K562 (cell line): ENCODE measurements around the gene CEP131. TPM values are rescaled to one million over a fixed set of nuclear protein-coding genes. Genes with fewer than 3 reads are reported as not detected.

ENCODE experiments used
- CTBP1 ChIP-seq: fragments of 450-650 bp; IDR thresholded peaks from 2 replicates; pipeline ENCODE4 v1.6.1; 2016; ENCODE audit warnings: borderline replicate concordance
- EZH2 ChIP-seq: IDR thresholded peaks from 2 replicates; pipeline ENCODE4 v1.6.1; 2012; ENCODE audit warnings: low read depth, mild to moderate bottlenecking, inconsistent platforms, low read length, borderline replicate concordance
- KLF16 ChIP-seq: IDR thresholded peaks from 2 replicates; pipeline ENCODE4 v1.6.1; 2016; ENCODE audit warnings: antibody characterized with exemption
- L3MBTL2 ChIP-seq: fragments of 450-650 bp; IDR thresholded peaks from 2 replicates; pipeline ENCODE4 v1.6.1; 2016; ENCODE audit warnings: mild to moderate bottlenecking, moderate library complexity
- PHTF2 ChIP-seq: fragments of 250-450 bp; sonication (Bioruptor Pico); IDR thresholded peaks from 2 replicates; pipeline ENCODE4 v1.5.0; 2021; ENCODE audit warnings: mild to moderate bottlenecking
- RFX7 ChIP-seq: fragments of 250-450 bp; sonication (Bioruptor Pico); IDR thresholded peaks from 2 replicates; pipeline ENCODE4 v1.5.1; 2021; ENCODE audit warnings: mild to moderate bottlenecking
- SMARCA4 ChIP-seq: fragments of 450-650 bp; IDR thresholded peaks from 2 replicates; pipeline ENCODE4 v1.6.1; 2016
- SMARCB1 ChIP-seq: IDR thresholded peaks from 2 replicates; pipeline ENCODE4 v1.6.1; 2011; ENCODE audit warnings: improper control_type of control experiment, low read depth; ENCODE audit not compliant: insufficient read length
- SMARCE1 ChIP-seq: fragments of 450-650 bp; IDR thresholded peaks from 2 replicates; pipeline ENCODE4 v1.7.1; 2016; ENCODE audit warnings: mild to moderate bottlenecking
- ZNF124 ChIP-seq: sonication (generic); formaldehyde crosslinking; IDR thresholded peaks from 2 replicates; pipeline ENCODE4 v1.8.1; 2022; ENCODE audit warnings: missing genetic modification reagents
- ZNF507 ChIP-seq: conservative IDR thresholded peaks from 2 replicates; pipeline ENCODE4 v1.6.1; 2017; ENCODE audit warnings: missing genetic modification characterization, missing compliant biosample characterization
- polyA plus RNA-seq, 8 experiments: library from polyadenylated mRNA; depleted of rRNA in 4 of 8; stranded (reverse) in 5 of 8; unstranded in 3 of 8; fragments of >200 nt; fragmentation: Nextera tagmentation in 2 of 8; fragmentation: Illumina TruSeq in 1 of 8; extraction: Ambion mirVana in 2 of 8; extraction: Trizol in 1 of 8; gene quantifications; 2 replicates each; pipeline versions ENCODE4 v1.2.1 to v1.2.3, GENCODE V29; 2011 to 2014; ENCODE audit warnings: inconsistent platforms in 1 of 8, missing spikeins in 1 of 8
- total RNA-seq, 7 experiments: library from RNA; depleted of rRNA in 6 of 7; stranded (reverse); fragments of >200 nt in 6 of 7; fragmentation: Illumina TruSeq in 2 of 7; extraction: Trizol in 2 of 7; gene quantifications; 2 replicates each; pipeline versions ENCODE4 v1.2.1 to v1.2.3, GENCODE V29; 2011 to 2021; ENCODE audit warnings: low replicate concordance in 1 of 7
- TF ChIP-seq, protein P1 (sequence below), 2 experiments: fragments of 450-650 bp; formaldehyde crosslinking in 1 of 2; IDR thresholded peaks; 2 replicates each; pipeline versions ENCODE4 v1.4.0 to v1.6.1; 2014 to 2020; ENCODE audit warnings: mild to moderate bottlenecking in 2 of 2, borderline replicate concordance in 1 of 2, low read depth in 1 of 2
- TF ChIP-seq, protein P2 (sequence below): fragments of 450-650 bp; IDR thresholded peaks from 2 replicates; pipeline ENCODE4 v1.6.1; 2017; ENCODE audit warnings: antibody characterized with exemption
- TF ChIP-seq, protein P3 (sequence below): fragments of 250-450 bp; sonication (Bioruptor Pico); IDR thresholded peaks from 2 replicates; pipeline ENCODE4 v1.5.0; 2021
- TF ChIP-seq, protein P4 (sequence below): fragments of 450-650 bp; conservative IDR thresholded peaks from 2 replicates; pipeline ENCODE4 v1.6.1; 2016; ENCODE audit warnings: missing genetic modification characterization, low read depth, mild to moderate bottlenecking, missing compliant biosample characterization, moderate library complexity
- TF ChIP-seq, protein P5 (sequence below): fragments of 250-450 bp; sonication (Bioruptor Pico); IDR thresholded peaks from 2 replicates; pipeline ENCODE4 v1.8.0; 2022; ENCODE audit warnings: inconsistent platforms

CEP131 gene
- total and polyA plus RNA-seq, 9 of the 15 experiments (the other 6 are each of a cell fraction or from before 2014, with no cell fraction given), result 0.24 to 21.2 (median 2.3) TPM

DNA sequence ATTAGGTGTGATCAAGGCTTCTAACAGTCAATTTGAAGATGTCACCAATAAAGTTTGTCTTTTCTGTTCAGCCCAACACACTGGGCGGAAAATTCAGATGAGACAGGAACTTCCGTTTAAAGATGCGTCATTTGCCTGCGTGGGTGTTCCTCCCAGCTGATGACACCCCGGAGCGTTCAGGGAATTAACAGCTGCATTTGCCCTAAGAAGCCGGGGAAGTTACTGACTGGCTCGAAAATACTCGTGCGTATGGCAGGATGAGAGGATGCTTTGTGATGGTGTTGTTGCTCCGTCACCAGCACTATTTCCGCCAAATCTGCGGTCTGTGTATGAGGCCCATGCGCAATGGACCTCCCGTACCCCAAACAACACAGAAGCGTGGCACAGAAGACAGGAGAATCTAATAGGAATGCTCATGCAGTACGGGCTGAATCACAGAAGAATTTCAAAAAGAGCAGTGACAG is 69.4 kb downstream of the CEP131 start (continued):
- peak; percentile 42; the same call in 1 of the 2 replicates for TF ChIP-seq KLF16
- TF ChIP-seq, protein P1, sequence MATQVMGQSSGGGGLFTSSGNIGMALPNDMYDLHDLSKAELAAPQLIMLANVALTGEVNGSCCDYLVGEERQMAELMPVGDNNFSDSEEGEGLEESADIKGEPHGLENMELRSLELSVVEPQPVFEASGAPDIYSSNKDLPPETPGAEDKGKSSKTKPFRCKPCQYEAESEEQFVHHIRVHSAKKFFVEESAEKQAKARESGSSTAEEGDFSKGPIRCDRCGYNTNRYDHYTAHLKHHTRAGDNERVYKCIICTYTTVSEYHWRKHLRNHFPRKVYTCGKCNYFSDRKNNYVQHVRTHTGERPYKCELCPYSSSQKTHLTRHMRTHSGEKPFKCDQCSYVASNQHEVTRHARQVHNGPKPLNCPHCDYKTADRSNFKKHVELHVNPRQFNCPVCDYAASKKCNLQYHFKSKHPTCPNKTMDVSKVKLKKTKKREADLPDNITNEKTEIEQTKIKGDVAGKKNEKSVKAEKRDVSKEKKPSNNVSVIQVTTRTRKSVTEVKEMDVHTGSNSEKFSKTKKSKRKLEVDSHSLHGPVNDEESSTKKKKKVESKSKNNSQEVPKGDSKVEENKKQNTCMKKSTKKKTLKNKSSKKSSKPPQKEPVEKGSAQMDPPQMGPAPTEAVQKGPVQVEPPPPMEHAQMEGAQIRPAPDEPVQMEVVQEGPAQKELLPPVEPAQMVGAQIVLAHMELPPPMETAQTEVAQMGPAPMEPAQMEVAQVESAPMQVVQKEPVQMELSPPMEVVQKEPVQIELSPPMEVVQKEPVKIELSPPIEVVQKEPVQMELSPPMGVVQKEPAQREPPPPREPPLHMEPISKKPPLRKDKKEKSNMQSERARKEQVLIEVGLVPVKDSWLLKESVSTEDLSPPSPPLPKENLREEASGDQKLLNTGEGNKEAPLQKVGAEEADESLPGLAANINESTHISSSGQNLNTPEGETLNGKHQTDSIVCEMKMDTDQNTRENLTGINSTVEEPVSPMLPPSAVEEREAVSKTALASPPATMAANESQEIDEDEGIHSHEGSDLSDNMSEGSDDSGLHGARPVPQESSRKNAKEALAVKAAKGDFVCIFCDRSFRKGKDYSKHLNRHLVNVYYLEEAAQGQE (IDR thresholded peaks at IDR 0.05; ENCODE audit: borderline replicate concordance), result no peak
- TF ChIP-seq, protein P1 (CRISPR knock-in tag; IDR thresholded peaks at IDR 0.05; ENCODE audit: low read depth), result no peak
- no peak for TF ChIP-seq PHTF2 (CRISPR knock-in tag)
- TF ChIP-seq RFX7 (CRISPR knock-in tag), result no peak
- TF ChIP-seq ZNF507, result no peak
- TF ChIP-seq CTBP1, result peak; percentile 79
- peak; percentile 66; the same call in 1 of the 2 replicates for TF ChIP-seq SMARCE1
- TF ChIP-seq, protein P2, sequence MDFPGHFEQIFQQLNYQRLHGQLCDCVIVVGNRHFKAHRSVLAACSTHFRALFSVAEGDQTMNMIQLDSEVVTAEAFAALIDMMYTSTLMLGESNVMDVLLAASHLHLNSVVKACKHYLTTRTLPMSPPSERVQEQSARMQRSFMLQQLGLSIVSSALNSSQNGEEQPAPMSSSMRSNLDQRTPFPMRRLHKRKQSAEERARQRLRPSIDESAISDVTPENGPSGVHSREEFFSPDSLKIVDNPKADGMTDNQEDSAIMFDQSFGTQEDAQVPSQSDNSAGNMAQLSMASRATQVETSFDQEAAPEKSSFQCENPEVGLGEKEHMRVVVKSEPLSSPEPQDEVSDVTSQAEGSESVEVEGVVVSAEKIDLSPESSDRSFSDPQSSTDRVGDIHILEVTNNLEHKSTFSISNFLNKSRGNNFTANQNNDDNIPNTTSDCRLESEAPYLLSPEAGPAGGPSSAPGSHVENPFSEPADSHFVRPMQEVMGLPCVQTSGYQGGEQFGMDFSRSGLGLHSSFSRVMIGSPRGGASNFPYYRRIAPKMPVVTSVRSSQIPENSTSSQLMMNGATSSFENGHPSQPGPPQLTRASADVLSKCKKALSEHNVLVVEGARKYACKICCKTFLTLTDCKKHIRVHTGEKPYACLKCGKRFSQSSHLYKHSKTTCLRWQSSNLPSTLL, result no peak
- TF ChIP-seq, protein P3, sequence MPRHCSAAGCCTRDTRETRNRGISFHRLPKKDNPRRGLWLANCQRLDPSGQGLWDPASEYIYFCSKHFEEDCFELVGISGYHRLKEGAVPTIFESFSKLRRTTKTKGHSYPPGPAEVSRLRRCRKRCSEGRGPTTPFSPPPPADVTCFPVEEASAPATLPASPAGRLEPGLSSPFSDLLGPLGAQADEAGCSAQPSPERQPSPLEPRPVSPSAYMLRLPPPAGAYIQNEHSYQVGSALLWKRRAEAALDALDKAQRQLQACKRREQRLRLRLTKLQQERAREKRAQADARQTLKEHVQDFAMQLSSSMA, result no peak
- TF ChIP-seq, protein P4, sequence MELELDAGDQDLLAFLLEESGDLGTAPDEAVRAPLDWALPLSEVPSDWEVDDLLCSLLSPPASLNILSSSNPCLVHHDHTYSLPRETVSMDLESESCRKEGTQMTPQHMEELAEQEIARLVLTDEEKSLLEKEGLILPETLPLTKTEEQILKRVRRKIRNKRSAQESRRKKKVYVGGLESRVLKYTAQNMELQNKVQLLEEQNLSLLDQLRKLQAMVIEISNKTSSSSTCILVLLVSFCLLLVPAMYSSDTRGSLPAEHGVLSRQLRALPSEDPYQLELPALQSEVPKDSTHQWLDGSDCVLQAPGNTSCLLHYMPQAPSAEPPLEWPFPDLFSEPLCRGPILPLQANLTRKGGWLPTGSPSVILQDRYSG, result no peak
- TF ChIP-seq, protein P5, sequence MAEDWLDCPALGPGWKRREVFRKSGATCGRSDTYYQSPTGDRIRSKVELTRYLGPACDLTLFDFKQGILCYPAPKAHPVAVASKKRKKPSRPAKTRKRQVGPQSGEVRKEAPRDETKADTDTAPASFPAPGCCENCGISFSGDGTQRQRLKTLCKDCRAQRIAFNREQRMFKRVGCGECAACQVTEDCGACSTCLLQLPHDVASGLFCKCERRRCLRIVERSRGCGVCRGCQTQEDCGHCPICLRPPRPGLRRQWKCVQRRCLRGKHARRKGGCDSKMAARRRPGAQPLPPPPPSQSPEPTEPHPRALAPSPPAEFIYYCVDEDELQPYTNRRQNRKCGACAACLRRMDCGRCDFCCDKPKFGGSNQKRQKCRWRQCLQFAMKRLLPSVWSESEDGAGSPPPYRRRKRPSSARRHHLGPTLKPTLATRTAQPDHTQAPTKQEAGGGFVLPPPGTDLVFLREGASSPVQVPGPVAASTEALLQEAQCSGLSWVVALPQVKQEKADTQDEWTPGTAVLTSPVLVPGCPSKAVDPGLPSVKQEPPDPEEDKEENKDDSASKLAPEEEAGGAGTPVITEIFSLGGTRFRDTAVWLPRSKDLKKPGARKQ (CRISPR knock-in tag), result no peak
- no peak for TF ChIP-seq EZH2
- no peak; the same call in 1 of the 2 replicates for TF ChIP-seq SMARCA4
- no peak for TF ChIP-seq SMARCB1
- peak; percentile 69; the same call in 1 of the 2 replicates for TF ChIP-seq L3MBTL2
- TF ChIP-seq ZNF124 (CRISPR knock-in tag), result no peak
